GM12874 (cell line): ENCODE measurements around the gene FBXO24.

Experiments used
- TF ChIP-seq, protein P1 (sequence below): IDR thresholded peaks from 2 replicates; pipeline ENCODE4 v1.5.1; 2011; ENCODE audit warnings: low read depth, mild to moderate bottlenecking, control low read depth, low read length, moderate library complexity; ENCODE audit not compliant: insufficient read depth

Gene FBXO24

DNA sequence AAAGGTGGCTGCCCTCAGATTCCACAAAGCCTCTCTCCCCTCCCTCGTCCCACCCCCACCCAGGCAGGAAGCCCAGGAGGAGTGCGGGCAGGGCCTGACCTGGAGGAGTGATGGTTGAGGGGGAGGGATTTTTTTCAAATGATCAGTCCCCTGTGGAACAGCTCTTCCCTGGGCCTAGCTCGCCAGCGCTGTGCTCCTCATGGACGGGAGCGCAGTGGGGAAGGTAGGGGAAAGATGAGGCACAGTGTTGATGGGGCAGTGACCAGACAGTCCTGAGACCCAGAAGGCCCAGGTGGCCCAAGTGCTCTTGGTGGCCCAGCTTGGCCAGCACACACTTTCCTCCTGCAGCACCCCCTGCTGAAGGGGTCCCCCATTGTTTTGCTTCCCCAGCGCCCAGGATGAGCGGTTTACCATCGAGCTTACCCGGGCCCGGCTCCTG, 21.0 kb upstream of the FBXO24 start:
- TF ChIP-seq, protein P1, sequence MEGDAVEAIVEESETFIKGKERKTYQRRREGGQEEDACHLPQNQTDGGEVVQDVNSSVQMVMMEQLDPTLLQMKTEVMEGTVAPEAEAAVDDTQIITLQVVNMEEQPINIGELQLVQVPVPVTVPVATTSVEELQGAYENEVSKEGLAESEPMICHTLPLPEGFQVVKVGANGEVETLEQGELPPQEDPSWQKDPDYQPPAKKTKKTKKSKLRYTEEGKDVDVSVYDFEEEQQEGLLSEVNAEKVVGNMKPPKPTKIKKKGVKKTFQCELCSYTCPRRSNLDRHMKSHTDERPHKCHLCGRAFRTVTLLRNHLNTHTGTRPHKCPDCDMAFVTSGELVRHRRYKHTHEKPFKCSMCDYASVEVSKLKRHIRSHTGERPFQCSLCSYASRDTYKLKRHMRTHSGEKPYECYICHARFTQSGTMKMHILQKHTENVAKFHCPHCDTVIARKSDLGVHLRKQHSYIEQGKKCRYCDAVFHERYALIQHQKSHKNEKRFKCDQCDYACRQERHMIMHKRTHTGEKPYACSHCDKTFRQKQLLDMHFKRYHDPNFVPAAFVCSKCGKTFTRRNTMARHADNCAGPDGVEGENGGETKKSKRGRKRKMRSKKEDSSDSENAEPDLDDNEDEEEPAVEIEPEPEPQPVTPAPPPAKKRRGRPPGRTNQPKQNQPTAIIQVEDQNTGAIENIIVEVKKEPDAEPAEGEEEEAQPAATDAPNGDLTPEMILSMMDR, result no peak

DNA sequence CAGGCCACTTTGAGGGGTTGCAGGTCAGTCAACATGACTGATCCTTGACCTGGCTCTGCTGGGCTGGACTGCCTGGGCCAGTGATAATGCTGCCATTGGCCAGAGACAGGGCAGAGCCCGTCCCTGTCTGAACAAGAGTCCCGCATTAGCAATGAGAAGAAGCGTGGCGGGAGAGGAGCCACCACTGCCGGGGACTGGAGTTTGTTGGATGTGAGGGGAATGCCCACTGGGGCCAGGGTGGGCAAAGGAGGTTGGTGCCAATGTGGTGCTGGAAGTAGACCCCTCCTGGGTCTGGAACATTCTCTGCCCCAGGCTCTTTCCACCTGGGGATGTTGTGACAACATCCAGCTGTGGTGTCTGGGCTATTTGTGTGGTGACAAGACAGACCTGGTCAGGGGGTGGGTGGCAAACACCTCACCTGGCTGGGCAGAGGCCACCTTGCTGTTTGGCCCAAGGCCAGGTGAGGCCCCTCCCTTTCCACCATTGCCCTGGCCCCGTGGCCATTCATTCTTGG, 20.1 kb upstream of the FBXO24 start:
- TF ChIP-seq, protein P1, result no peak

DNA sequence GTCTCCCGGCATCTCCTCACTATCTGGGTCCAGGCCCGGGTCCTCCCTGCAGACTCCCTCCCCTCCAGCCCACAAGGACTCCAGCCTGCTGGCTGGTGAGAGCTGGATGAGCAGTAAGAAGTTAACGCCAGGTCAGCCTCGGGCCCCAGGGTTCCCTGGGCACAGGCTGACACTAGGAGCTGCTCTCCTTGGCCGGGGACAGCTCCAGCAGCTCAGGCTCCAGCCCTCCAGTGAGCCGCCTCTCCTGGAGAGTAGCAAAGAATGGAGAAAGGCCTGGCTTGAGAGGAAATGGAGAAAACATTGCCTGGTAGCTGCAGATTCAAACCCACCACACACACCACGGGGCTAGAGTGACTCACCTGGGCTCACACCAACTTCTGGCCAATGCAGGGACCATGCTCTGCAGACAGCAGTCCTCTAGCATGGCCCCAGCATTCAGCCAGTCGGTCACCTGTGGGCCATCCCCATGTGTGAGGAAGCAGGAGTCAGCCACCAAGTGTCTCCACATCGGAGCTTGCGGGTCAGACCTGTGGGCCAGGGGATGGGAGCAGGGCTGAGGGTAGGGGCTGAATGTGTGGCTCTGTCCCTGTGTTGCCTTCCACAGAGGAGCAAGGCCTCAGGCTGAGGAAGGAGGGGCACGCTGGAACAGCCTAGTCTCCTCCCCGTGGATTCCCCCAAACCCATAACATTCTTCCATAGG, 18.9 kb upstream of the FBXO24 start:
- TF ChIP-seq, protein P1, result no peak

DNA sequence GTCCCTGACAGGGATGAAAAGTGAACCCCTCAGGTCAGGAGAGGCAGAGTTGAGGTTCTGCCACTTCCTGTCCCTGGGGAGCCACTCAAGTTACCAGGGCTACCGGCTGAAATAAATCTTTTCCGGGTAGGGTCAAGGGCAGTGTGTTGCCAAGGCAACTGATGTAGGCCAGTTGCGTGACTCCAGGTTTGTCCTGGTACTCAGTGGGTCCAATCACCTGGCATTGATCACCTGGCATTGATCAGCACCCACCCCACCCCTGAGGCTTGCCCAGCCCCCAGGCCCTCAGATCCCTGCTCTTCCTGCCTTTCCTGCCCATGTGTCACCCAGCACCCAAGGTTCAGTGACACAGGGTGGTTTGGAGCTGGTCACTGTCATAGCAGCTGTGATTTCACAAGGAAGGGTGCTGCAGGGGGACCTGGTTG, 18.4 kb upstream of the FBXO24 start:
- TF ChIP-seq, protein P1, result no peak

DNA sequence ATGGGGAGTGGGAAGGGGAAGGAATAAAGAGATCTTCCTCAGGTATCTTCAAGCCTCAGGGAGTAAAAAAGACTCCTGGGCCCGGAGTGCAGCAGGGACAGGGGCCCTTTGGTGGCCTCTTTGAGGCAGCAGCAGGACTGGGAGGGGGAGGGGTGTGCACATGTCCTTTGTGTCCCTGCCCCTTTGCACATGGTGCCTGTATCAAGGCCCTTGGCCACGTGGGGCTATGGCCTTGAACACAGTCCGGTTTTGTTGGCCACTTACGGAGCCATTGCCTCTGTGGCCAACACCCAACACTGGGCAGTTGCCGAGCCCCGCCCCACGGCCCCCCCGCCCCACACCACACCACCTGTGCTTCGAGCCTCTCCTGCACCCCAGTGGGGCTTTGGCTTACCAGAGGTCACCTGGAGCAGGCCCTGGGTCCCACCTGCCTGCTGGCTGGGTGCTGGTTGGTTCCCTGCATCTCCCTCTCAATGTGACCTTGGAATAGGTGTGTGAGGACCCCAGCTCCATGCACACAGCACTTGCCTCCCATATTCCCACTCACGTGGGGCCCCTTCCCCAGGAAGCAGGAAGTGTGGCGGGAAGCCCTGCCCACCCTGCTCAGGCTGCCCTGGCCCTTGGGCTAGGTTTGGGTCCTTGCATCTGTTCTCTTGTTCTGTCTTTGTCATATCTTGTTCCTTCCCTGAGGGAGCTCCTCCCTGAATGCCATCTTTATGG, 17.8 kb upstream of the FBXO24 start:
- TF ChIP-seq, protein P1, result no peak

DNA sequence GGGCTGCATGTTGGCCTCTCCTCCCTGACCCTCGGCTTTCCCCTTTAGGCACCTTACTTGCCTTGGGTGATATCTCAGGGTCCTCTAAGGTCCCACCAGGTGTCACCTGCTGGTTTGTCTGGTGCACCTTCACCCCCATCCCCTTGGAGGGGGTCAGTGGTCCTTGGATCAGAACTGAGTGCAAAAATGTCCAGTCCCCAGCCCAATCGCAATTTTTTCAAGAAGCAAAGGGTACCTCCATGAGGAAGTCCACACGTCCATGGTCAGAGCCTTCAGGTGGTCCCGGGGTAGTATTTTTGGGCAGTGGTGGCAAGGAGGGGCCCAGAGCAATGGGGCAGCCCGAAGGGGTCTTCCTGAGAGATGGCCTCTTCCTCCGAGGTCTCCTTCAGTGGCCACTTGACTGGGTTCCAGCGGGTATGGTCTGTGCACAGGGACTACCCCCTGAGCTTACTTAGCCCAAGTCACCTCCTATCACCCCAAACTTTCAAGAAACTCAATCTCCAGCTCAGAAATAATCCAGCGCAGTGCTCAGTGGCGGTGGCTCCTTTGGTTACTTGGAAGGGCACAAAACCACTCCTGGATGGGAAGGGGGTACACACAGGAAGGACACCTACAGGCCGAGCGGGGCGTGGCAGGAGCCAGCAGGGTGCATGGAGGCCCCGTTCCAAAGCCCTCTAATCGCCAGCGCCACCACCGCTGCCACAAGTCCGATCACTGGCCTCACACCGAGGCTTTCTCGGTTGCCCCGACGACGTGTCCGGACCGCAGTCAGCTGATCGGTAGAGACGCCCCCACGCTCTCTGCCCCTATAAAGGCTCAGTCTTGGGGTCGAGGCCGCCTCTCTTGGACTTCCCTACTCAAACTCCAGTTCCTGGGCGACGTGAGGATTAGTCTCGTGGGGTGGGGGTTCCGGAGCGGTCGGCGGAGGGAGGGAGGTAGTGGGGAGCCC, 17.0 kb upstream of the FBXO24 start:
- TF ChIP-seq, protein P1, result peak; percentile 68
